ENCODE data around the gene MRPL40.

- TF ChIP-seq, protein P1, sequence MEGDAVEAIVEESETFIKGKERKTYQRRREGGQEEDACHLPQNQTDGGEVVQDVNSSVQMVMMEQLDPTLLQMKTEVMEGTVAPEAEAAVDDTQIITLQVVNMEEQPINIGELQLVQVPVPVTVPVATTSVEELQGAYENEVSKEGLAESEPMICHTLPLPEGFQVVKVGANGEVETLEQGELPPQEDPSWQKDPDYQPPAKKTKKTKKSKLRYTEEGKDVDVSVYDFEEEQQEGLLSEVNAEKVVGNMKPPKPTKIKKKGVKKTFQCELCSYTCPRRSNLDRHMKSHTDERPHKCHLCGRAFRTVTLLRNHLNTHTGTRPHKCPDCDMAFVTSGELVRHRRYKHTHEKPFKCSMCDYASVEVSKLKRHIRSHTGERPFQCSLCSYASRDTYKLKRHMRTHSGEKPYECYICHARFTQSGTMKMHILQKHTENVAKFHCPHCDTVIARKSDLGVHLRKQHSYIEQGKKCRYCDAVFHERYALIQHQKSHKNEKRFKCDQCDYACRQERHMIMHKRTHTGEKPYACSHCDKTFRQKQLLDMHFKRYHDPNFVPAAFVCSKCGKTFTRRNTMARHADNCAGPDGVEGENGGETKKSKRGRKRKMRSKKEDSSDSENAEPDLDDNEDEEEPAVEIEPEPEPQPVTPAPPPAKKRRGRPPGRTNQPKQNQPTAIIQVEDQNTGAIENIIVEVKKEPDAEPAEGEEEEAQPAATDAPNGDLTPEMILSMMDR (IDR thresholded peaks at IDR 0.05) = no peak
- TF ChIP-seq ZFX (IDR thresholded peaks at IDR 0.05; ENCODE audit: borderline replicate concordance) = no peak
Observed at GRCh38 chr22:19396934-19397733, 35.2 kb upstream of the MRPL40 start.

Measured in 22Rv1 (cell line).